Nephron progenitor cell (in vitro differentiated cells): ENCODE measurements around the gene GOLIM4.
A peak's percentile ranks its signal among the peaks of the same experiment; 100 is the strongest.

ENCODE experiments used
- DNase-seq: peaks from one replicate; pipeline ENCODE4 v3.0.0; 2021
- H3K27ac Mint-ChIP-seq: 2 replicates; pipeline ENCODE4 v1.8.0; 2021; ENCODE audit warnings: mild to moderate bottlenecking, moderate library complexity, mixed read lengths
- H3K27me3 Mint-ChIP-seq: 2 replicates; pipeline ENCODE4 v1.8.0; 2021; ENCODE audit warnings: mild to moderate bottlenecking, low read depth, mixed read lengths; ENCODE audit not compliant: poor library complexity
- H3K36me3 Mint-ChIP-seq: 2 replicates; pipeline ENCODE4 v1.8.0; 2021; ENCODE audit warnings: low read depth, mixed read lengths
- H3K4me1 Mint-ChIP-seq: 2 replicates; pipeline ENCODE4 v1.8.0; 2021; ENCODE audit warnings: mixed read lengths
- H3K4me3 Mint-ChIP-seq: 2 replicates; pipeline ENCODE4 v1.8.0; 2021; ENCODE audit warnings: mild to moderate bottlenecking, moderate library complexity, mixed read lengths
- H3K9me3 Mint-ChIP-seq: 2 replicates; pipeline ENCODE4 v1.8.0; 2021; ENCODE audit warnings: mild to moderate bottlenecking, moderate library complexity, mixed read lengths
- TF ChIP-seq, protein P1 (sequence below): fragments of 200-600 bp; sonication (generic); IDR thresholded peaks from 2 replicates; pipeline ENCODE4 v1.5.0; 2021; ENCODE audit warnings: antibody characterized with exemption

Gene GOLIM4

DNA sequence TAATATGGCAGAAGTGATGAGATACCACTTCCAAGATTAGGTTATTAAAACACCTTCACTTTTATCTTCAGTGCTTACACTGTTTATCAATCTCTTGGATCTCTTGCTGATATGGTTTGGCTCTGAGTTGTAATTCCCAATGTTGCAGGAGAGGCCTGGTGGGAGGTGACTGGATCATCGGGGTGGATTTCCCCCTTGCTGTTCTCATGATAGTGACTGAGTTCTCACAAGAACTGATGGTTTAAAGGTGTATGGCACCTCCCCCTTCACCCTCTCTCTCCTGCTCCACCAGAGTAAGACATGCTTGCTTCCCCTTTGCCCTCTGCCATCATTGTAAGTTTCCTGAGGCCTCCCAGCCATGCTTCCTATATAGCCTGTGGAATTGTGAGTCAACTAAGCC is 11.8 kb downstream of the GOLIM4 start:
- H3K4me1 Mint-ChIP-seq: peaks cover 7% of the 10 kb centered on the region
- no peaks in the 10 kb centered on the region for H3K27me3 Mint-ChIP-seq
- no peak for DNase-seq
- H3K36me3 Mint-ChIP-seq: peaks cover 11% of the 10 kb centered on the region
- TF ChIP-seq, protein P1, sequence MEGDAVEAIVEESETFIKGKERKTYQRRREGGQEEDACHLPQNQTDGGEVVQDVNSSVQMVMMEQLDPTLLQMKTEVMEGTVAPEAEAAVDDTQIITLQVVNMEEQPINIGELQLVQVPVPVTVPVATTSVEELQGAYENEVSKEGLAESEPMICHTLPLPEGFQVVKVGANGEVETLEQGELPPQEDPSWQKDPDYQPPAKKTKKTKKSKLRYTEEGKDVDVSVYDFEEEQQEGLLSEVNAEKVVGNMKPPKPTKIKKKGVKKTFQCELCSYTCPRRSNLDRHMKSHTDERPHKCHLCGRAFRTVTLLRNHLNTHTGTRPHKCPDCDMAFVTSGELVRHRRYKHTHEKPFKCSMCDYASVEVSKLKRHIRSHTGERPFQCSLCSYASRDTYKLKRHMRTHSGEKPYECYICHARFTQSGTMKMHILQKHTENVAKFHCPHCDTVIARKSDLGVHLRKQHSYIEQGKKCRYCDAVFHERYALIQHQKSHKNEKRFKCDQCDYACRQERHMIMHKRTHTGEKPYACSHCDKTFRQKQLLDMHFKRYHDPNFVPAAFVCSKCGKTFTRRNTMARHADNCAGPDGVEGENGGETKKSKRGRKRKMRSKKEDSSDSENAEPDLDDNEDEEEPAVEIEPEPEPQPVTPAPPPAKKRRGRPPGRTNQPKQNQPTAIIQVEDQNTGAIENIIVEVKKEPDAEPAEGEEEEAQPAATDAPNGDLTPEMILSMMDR: no peak
- H3K27ac Mint-ChIP-seq: no peak overlapping the region
- peaks cover 9% of the 10 kb centered on the region for H3K9me3 Mint-ChIP-seq
- H3K4me3 Mint-ChIP-seq: no peak overlapping the region

DNA sequence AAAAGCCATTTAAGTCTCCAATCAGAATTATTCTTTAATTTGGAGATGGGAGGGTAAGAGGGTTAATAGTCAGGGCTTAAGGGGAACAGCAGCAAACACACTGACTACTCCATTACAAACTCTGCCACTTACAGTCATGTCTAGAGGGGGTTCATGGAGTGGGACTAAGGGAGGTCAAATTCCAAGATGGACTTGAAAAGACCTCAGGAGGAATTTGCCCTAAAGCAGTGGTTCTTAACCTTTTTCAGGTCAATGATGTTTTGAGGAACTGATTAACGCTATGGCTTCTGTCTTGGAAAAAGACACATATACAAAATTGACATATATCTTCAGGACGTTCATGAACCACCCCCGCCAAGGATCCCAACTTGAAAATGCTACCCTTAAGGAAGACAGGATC is 13.9 kb downstream of the GOLIM4 start:
- TF ChIP-seq, protein P1: no peak
- Mint-ChIP-seq H3K36me3 (peaks cover 19% of the 10 kb centered on the region), H3K9me3 (peaks cover 12% of the 10 kb centered on the region), H3K27me3 (no peaks in the 10 kb centered on the region), H3K4me3 (no peak overlapping the region), H3K27ac (no peak overlapping the region), H3K4me1 (no peaks in the 10 kb centered on the region)
- no peak for DNase-seq

DNA sequence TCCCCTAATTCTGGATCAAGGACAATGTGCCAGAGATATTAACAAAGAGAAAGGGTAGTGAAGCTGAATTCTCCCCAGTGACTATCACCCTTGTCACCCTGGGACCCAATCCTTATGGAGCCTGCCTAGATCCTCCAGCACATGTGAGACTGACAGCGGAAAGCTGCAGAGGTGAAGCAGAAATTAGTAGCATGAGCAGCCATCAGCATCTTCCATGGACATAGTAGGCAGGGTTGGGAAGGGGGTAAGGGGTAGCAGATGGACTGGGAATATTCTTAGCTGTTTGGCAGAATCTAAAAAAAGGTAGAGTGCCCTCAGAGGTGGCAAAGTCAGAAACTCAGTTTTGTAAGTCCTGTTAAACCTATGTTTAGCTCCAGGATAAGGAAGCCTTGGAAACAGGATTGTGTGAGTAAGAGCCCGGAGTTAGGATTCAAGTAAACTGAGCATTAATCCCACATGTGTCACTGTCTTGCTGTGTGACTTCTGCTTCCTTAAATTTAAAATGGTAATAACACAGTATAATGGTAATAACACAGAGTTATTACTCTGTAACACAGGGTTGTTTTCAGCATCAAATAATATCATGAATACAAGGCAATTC is 14.5 kb downstream of the GOLIM4 start:
- Mint-ChIP-seq H3K27me3 (no peaks in the 10 kb centered on the region), H3K36me3 (peaks cover 24% of the 10 kb centered on the region)
- DNase-seq: no peak

DNA sequence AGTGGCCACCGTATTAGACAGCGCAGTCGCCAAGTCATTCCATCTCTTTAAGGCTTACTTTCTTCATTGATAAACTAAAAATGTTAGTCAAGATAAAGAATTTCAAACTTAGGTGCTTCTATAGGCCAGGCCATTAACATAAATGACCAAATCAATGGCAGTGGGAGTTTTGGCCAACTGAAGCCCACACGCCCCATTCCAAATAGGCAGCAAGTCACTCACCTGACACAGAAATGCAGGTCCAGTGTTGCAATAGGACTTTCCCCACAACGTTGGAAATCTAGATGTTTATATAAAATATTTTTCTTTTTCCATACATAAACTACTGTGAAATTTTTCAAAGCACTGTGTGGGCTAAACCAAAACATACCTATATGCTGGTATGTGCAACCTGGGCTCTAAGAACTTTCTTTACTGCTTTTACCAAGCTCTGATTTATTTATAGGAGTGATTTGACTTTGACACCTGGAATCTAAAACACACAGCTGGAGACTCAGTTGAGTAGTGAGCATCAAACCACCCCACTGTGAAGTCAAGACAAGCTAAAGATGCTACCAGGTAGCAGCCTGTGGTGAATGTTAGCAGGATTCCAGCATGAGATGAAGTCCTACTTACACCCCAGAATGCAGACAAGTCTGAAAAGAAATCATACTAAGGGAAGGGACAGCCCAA is 15.1 kb downstream of the GOLIM4 start:
- DNase-seq: no peak
- Mint-ChIP-seq H3K36me3 (peaks cover 28% of the 10 kb centered on the region), H3K4me3 (no peak overlapping the region), H3K27me3 (no peaks in the 10 kb centered on the region), H3K9me3 (peaks cover 16% of the 10 kb centered on the region), H3K27ac (no peak overlapping the region), H3K4me1 (no peaks in the 10 kb centered on the region)
- TF ChIP-seq, protein P1: no peak

More for the DNA sequence above, 14.5 kb downstream of the GOLIM4 start:
- peaks cover 14% of the 10 kb centered on the region for H3K9me3 Mint-ChIP-seq
- H3K4me1 Mint-ChIP-seq: no peaks in the 10 kb centered on the region
- no peak overlapping the region for H3K4me3 Mint-ChIP-seq
- peak overlapping the region; percentile 24 for H3K27ac Mint-ChIP-seq
- TF ChIP-seq, protein P1: no peak

DNA sequence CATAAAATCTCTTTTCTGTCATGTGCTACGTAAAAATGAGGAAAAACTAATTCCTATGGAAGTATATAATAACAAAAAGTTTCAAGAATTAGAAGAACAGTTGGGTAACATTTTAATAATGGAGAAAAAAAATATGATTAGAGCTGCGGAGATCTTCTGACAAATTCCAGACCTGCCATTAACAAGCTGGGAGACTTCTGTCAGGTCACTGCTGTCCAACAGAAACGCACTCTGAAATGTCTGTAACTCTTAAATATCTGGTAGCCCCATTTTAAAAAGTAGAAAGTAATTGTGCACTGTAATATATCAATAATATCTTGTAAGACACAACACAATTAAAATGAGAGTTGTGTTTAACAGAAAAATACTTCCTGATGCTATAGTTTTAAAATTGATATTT is 15.7 kb downstream of the GOLIM4 start:
- no peak overlapping the region for H3K27ac Mint-ChIP-seq
- H3K27me3 Mint-ChIP-seq: no peaks in the 10 kb centered on the region
- TF ChIP-seq, protein P1: no peak
- H3K9me3 Mint-ChIP-seq: peaks cover 16% of the 10 kb centered on the region
- H3K36me3 Mint-ChIP-seq: peaks cover 28% of the 10 kb centered on the region
- DNase-seq: no peak
- no peaks in the 10 kb centered on the region for H3K4me1 Mint-ChIP-seq
- no peak overlapping the region for H3K4me3 Mint-ChIP-seq

DNA sequence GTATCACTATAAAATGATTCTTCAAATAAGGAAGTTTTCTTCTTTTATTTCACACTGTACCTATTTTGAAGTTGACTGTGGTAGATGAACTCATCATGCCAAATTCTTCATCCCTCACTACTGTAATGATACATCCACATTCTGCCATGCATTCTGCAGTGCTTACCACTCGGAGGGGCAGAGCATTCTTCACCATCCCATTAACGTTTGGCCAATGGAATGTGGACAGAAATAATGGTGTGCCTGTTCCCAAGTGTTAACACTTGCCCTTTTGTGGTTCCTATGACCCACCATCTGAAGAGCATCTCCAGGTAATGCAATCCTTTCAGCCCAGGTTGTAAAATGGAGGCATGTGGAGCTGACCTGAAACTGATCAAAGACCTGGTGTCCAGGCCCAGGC is 18.6 kb downstream of the GOLIM4 start:
- H3K27ac Mint-ChIP-seq: no peak overlapping the region
- H3K4me3 Mint-ChIP-seq: no peak overlapping the region
- DNase-seq: no peak
- H3K4me1 Mint-ChIP-seq: peaks cover 12% of the 10 kb centered on the region
- peaks cover 18% of the 10 kb centered on the region for H3K9me3 Mint-ChIP-seq
- TF ChIP-seq, protein P1: no peak
- H3K27me3 Mint-ChIP-seq: no peaks in the 10 kb centered on the region
- H3K36me3 Mint-ChIP-seq: peaks cover 37% of the 10 kb centered on the region
